Gastrocnemius medialis (tissue), 4 donors: Measurements from ENCODE around the gene DIP2C. TPM values are rescaled to one million over a fixed set of nuclear protein-coding genes. Genes with fewer than 3 reads are reported as not detected.
"Not testable (repeated sequence)": the region's sequence is repeated elsewhere in the genome, so short reads cannot be mapped to it uniquely, and the experiment has no call there.

Experiments used
- ATAC-seq, 2 donors: fragments of 150-250 bp; one replicate each; pipeline ENCODE4 v1.9.1; 2016
- DNase-seq, 2 donors: peaks; one replicate each; pipeline ENCODE4 v3.0.0-alpha.2; 2019
- H3K27ac ChIP-seq, 4 donors: fragments of 200-600 bp; sonication (generic); 1 replicate in 1 of 4; 2 replicates in 3 of 4; pipeline ENCODE4 v1.5.1; 2016 to 2018; ENCODE audit warnings: mild to moderate bottlenecking in 2 of 4, moderate library complexity in 1 of 4
- H3K27me3 ChIP-seq, 3 donors: fragments of 200-600 bp; sonication (generic) in 2 of 3; 1 replicate in 1 of 3; 2 replicates in 2 of 3; pipeline versions ENCODE4 v1.5.1 to v1.6.0; 2016 to 2019; ENCODE audit warnings: mild to moderate bottlenecking in 1 of 3, moderate library complexity in 1 of 3
- H3K36me3 ChIP-seq, 2 donors: fragments of 200-600 bp; sonication (generic) in 1 of 2; one replicate each; pipeline ENCODE4 v1.5.1; 2017 to 2018
- H3K4me1 ChIP-seq, 2 donors: fragments of 200-600 bp; sonication (generic) in 1 of 2; one replicate each; pipeline ENCODE4 v1.5.1; 2016 to 2017; ENCODE audit warnings: mild to moderate bottlenecking in 2 of 2
- H3K4me3 ChIP-seq, 4 donors: fragments of 200-600 bp; sonication (generic) in 3 of 4; 1 replicate in 1 of 4; 2 replicates in 3 of 4; pipeline ENCODE4 v1.5.1; 2016 to 2019; ENCODE audit warnings: mild to moderate bottlenecking in 2 of 4
- H3K9me3 ChIP-seq, 3 donors: fragments of 200-600 bp; sonication (generic) in 2 of 3; 1 replicate in 1 of 3; 2 replicates in 2 of 3; pipeline ENCODE4 v1.5.1; 2016 to 2019
- POLR2A ChIP-seq, 2 donors: fragments of 450-650 bp; IDR thresholded peaks; one replicate each; pipeline ENCODE4 v1.6.1; 2017; ENCODE audit warnings: antibody characterized with exemption in 2 of 2, mild to moderate bottlenecking in 2 of 2, moderate library complexity in 2 of 2
- in situ Hi-C, 4 donors: fragments of 200-750 bp; cut with MboI; loops; one replicate each; pipeline versions ENCODE4 v1.15.0 to v1.8.0; 2017; ENCODE audit warnings: low sequenced_read_pairs in 4 of 4
- intact Hi-C: fragments of 100-400 bp; cut with DNase I; formaldehyde crosslinking; loops from one replicate; pipeline ENCODE4 v1.15.1; 2023; ENCODE audit warnings: low total_unique reads
- total RNA-seq, 4 donors: library from RNA; depleted of rRNA; stranded (reverse); fragments of >200 nt; gene quantifications; one replicate each; pipeline versions ENCODE4 v1.1.0 to v1.2.3, GENCODE V29; 2016
- TF ChIP-seq, protein P1 (sequence below), 5 experiments: fragments of 450-650 bp in 3 of 5; fragments of 200-600 bp in 2 of 5; sonication (generic) in 2 of 5; IDR thresholded peaks in 4 of 5; conservative IDR thresholded peaks in 1 of 5; 1 replicate in 4 of 5; 2 replicates in 1 of 5; pipeline ENCODE4 v1.5.1; 2016 to 2019; ENCODE audit warnings: antibody characterized with exemption in 5 of 5, mild to moderate bottlenecking in 3 of 5, moderate library complexity in 3 of 5

DIP2C gene
- total RNA-seq, 4 donors from 2014 or later: 19.1 to 60.0 (median 30.2) TPM

DNA sequence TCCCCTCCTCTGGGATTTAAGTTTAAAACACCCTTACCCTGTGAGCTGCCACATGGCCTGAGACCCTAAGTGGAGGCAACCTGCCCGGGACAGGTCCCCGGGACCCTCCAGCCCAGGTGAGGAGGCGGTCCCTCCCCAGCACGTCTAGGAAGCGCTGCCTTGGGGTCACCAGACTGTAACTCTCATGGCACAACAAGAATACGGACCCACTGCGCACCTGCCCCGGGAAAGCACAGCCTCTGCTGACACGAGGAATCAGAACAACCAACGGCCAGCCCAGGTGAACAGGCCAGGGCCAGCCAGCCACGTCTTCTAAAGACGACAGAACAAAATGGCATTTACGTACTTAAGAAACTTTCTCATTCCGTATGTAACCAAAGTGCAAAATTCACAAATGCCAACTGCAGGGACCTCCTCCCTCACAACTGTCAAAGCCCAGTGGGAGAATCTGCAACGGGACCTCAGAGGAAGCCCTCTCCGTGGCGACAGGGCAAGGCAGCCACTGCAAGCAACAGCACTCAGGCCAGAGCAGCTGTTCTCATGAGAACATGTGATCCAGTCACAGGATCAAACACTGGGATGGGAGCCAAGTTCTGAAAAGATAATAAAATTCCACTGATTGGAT is 208.4 kb downstream of the DIP2C start:
- peak overlapping the region; percentile 54 to 72 (median 69) for H3K27ac ChIP-seq
- H3K4me1 ChIP-seq: peaks cover 38 to 40% of the 10 kb centered on the region in 2 donors
- intact Hi-C loops (no loop called here), in situ Hi-C loops (no loop called here)
- H3K36me3 ChIP-seq: no peaks in the 10 kb centered on the region
- DNase-seq (peak in 1 of 2 donors; percentile 37), ATAC-seq (peak; percentile 36 to 40)
- no peaks in the 10 kb centered on the region for H3K27me3 ChIP-seq
- no peaks in the 10 kb centered on the region for H3K9me3 ChIP-seq
- TF ChIP-seq POLR2A (IDR thresholded peaks at IDR 0.05): no peak
- TF ChIP-seq, protein P1, sequence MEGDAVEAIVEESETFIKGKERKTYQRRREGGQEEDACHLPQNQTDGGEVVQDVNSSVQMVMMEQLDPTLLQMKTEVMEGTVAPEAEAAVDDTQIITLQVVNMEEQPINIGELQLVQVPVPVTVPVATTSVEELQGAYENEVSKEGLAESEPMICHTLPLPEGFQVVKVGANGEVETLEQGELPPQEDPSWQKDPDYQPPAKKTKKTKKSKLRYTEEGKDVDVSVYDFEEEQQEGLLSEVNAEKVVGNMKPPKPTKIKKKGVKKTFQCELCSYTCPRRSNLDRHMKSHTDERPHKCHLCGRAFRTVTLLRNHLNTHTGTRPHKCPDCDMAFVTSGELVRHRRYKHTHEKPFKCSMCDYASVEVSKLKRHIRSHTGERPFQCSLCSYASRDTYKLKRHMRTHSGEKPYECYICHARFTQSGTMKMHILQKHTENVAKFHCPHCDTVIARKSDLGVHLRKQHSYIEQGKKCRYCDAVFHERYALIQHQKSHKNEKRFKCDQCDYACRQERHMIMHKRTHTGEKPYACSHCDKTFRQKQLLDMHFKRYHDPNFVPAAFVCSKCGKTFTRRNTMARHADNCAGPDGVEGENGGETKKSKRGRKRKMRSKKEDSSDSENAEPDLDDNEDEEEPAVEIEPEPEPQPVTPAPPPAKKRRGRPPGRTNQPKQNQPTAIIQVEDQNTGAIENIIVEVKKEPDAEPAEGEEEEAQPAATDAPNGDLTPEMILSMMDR (IDR thresholded peaks at IDR 0.05 in 4 of 5, conservative IDR thresholded peaks at IDR 0.05 in 1 of 5): no peak
- no peak overlapping the region for H3K4me3 ChIP-seq

DNA sequence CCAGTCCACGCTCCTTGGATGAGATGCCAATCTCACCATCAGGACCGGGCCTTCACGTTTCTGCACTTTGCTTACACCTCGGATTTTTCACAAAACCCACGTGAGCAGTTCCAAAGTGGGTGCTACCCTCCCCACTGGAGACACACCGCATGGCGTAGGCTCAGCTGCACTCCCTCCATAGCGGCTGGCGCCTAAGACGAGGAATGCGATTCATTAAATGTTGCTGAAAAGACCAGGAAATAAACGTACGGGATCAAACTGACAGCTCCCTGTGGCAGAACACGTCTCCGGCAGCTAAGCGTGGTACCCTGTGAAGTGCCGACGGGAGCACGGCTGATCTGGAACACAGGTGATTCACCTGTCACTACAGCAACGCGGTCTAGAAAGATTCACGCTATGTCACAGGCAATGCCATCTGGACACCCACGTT is 209.0 kb downstream of the DIP2C start:
- no peak for ATAC-seq
- TF ChIP-seq POLR2A (IDR thresholded peaks at IDR 0.05): no peak
- TF ChIP-seq, protein P1 (IDR thresholded peaks at IDR 0.05 in 4 of 5, conservative IDR thresholded peaks at IDR 0.05 in 1 of 5): no peak
- H3K4me3 ChIP-seq: no peak overlapping the region
- intact Hi-C loops (no loop called here), in situ Hi-C loops (no loop called here)
- DNase-seq: no peak
- H3K27me3 ChIP-seq: no peaks in the 10 kb centered on the region
- no peaks in the 10 kb centered on the region for H3K36me3 ChIP-seq
- H3K4me1 ChIP-seq: peaks cover 34 to 36% of the 10 kb centered on the region in 2 donors
- H3K9me3 ChIP-seq: no peaks in the 10 kb centered on the region
- H3K27ac ChIP-seq: peak overlapping the region in 3 of 4 donors; percentile 67 to 72 (median 71)

DNA sequence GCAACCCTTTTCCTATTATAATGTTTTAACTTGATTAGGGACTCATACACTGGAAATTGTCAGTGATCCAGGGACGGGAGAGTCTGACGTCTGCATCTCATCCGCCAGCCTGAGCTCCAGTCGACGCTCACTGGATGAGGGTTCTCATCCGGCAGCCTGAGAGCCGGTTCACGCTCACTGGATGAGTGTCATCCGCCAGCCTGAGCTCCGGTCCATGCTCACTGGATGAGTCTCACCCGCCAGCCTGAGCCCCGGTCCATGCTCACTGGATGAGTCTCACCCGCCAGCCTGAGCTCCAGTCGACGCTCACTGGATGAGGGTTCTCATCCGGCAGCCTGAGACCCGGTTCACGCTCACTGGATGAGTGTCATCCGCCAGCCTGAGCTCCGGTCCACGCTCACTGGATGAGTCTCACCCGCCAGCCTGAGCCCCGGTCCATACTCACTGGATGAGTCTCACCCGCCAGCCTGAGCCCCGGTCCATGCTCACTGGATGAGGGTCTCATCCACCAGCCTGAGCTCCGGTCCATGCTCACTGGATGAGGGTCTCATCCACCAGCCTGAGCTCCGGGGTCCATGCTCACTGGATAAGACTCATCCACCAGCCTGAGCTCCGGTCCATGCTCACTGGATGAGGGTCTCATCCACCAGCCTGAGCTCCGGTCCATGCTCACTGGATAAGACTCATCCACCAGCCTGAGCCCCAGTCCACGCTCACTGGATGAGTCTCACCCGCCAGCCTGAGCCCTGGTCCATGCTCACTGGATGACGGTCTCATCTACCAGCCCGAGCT is 209.6 kb downstream of the DIP2C start:
- DNase-seq, H3K9me3 ChIP-seq, H3K27me3 ChIP-seq, ATAC-seq, in situ Hi-C loops, H3K36me3 ChIP-seq, H3K4me3 ChIP-seq, intact Hi-C loops: not testable (repeated sequence)
- Histone ChIP-seq H3K4me1 (peaks cover 31 to 34% of the 10 kb centered on the region in 2 donors), H3K27ac (peak overlapping the region in 1 of 4 donors; percentile 67)

DNA sequence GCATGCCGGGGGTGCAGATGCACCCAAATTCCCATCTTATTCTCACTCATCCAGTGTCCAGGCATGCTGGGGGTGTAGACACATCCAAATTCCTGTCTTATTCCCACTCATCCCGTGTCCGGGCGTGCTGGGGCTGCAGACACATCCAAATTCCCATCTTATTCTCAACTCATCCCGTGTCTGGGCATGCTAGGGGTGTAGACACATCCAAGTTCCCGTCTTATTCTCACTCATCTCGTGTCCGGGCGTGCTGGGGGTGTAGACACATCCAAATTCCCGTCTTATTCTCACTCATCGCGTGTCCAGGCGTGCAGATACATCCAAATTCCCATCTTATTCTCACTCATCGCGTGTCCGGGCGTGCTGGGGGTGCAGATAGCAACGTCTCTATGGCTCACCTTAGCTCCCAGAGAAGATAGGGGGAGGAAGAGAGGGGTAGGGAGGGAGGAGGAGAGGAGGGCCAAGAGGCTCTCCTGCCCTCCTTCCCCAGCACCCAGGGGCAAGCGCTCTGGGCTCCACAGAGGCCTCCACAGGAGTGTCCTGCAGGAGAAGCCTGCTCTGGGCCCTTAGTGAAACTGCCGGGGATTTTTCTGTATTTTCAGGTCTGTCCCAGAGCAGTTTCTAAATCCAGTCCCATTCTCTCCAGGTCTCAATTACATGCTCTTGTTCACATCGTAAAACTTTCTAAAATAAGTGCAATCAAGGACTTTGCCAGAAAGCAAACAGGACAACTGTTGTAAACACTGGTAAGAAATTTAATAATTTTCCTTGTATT is 210.8 kb downstream of the DIP2C start:
- no peak overlapping the region for H3K27ac ChIP-seq
- DNase-seq (no peak), ATAC-seq (no peak)
- intact Hi-C loops: no loop called here
- TF ChIP-seq, protein P1 (IDR thresholded peaks at IDR 0.05 in 4 of 5, conservative IDR thresholded peaks at IDR 0.05 in 1 of 5): no peak
- TF ChIP-seq POLR2A (IDR thresholded peaks at IDR 0.05): no peak
- in situ Hi-C loops: no loop called here
- H3K9me3 ChIP-seq: no peaks in the 10 kb centered on the region
- H3K36me3 ChIP-seq: no peaks in the 10 kb centered on the region
- peaks cover 31% of the 10 kb centered on the region in 2 donors for H3K4me1 ChIP-seq
- H3K4me3 ChIP-seq: no peak overlapping the region
- no peaks in the 10 kb centered on the region for H3K27me3 ChIP-seq

DNA sequence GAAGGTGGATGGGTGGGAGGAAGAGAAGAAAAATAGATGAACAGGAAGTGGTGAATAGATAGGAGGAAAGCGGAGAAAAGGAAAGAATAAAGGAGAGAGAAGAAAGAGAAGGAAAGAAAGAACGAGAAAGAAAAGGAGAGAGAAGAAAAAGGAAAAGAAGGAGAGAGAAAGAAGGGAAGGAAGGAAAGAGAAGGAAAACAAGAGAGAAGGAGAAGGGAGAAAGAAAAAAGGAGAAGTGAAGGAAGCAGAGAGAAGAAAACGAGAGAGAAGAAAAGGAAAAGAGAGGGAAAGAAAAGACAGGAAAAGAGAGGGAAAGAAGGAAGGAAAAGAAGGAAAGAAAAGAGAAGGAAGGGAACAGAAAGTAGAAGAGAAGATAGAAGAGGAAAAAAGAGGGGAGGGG is 211.8 kb downstream of the DIP2C start:
- Histone ChIP-seq H3K9me3 (no peaks in the 10 kb centered on the region), H3K4me3 (no peak overlapping the region), H3K36me3 (no peaks in the 10 kb centered on the region), H3K27me3 (no peaks in the 10 kb centered on the region), H3K27ac (no peak overlapping the region), H3K4me1 (peaks cover 25% of the 10 kb centered on the region in 2 donors)
- ATAC-seq (no peak), DNase-seq (no peak)
- in situ Hi-C loops (no loop called here), intact Hi-C loops (no loop called here)
- no peak for TF ChIP-seq POLR2A (IDR thresholded peaks at IDR 0.05)
- TF ChIP-seq, protein P1 (IDR thresholded peaks at IDR 0.05 in 4 of 5, conservative IDR thresholded peaks at IDR 0.05 in 1 of 5): no peak
